ACC112 (cell line): ENCODE measurements around the gene GRID2.
"Not testable (repeated sequence)": the region's sequence is repeated elsewhere in the genome, so short reads cannot be mapped to it uniquely, and the experiment has no call there.

ENCODE experiments used
- H2AFZ ChIP-seq: fragments of 200-600 bp; sonication (generic); one replicate; pipeline ENCODE4 v1.6.0; 2017; ENCODE audit warnings: antibody characterized with exemption, low read length; ENCODE audit not compliant: unreplicated experiment
- H3K27ac ChIP-seq: fragments of 200-600 bp; sonication (generic); 2 replicates; pipeline ENCODE4 v1.5.1; 2014; ENCODE audit warnings: low read depth, mild to moderate bottlenecking, antibody characterized with exemption, low read length, moderate library complexity
- H3K27me3 ChIP-seq: fragments of 200-600 bp; sonication (generic); 2 replicates; pipeline ENCODE4 v1.6.1; 2014; ENCODE audit warnings: mild to moderate bottlenecking, antibody characterized with exemption, low read length, moderate library complexity, mixed read lengths; ENCODE audit not compliant: insufficient read depth
- H3K36me3 ChIP-seq: fragments of 200-600 bp; sonication (generic); 2 replicates; pipeline ENCODE4 v1.6.1; 2016; ENCODE audit warnings: mild to moderate bottlenecking, antibody characterized with exemption, low read length, moderate library complexity, mixed read lengths; ENCODE audit not compliant: insufficient read depth
- H3K4me1 ChIP-seq: fragments of 200-600 bp; sonication (generic); one replicate; pipeline ENCODE4 v1.6.1; 2016; ENCODE audit warnings: low read length, mixed read lengths; ENCODE audit not compliant: insufficient read depth, unreplicated experiment, control insufficient read depth
- H3K4me3 ChIP-seq: fragments of 200-600 bp; sonication (generic); 2 replicates; pipeline ENCODE4 v1.5.1; 2014; ENCODE audit warnings: mild to moderate bottlenecking, low read depth, low read length
- H3K79me2 ChIP-seq: fragments of 200-600 bp; sonication (generic); one replicate; pipeline ENCODE4 v1.6.0; 2016; ENCODE audit warnings: low read length; ENCODE audit not compliant: control insufficient read depth, unreplicated experiment, insufficient read depth

Gene GRID2

DNA sequence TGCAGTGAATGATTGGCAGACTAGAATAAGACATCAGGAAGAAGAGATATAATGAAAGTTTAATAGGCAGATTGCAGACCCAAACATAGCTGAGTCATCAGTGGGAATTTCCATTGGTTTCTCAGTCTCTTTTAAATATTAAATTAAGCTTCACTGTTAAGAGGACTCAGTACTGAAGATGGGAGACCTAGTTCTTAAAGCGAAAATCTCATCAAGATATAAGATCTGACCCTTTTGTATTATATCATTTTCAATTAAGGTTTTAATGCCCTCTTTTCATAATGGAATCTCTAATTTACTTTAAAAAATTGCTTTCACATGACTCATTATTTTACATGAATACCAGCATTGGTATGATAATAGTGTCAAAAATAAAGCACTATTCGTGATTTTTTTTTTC lies 1355.9 kb downstream of the GRID2 start:
- H3K27ac ChIP-seq, result no peak overlapping the region
- H3K27me3 ChIP-seq, result no peaks in the 10 kb centered on the region
- H3K4me3 ChIP-seq, result no peak overlapping the region
- no peaks in the 10 kb centered on the region for H3K4me1 ChIP-seq
- H2AFZ ChIP-seq, result no peak overlapping the region
- no peaks in the 10 kb centered on the region for H3K79me2 ChIP-seq
- H3K36me3 ChIP-seq, result no peaks in the 10 kb centered on the region

DNA sequence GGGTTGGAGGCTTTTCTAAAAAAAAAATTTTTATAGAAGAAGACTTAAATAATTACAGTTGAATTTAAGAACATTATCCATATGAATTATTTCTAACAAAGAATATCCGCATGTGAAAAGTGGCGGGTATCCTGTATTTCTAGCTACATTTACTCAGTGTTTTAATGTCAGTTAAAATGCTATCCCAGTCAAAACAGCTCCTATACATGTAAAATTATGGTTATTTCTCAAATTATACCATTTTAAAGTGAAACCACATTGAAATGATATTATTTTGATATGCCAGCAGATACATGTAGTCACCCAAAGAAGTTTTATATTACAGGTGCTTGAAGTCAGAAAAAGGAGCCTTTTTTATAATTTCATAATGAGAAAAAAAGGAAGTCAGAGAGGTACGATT lies 1356.3 kb downstream of the GRID2 start:
- Histone ChIP-seq H3K4me1 (no peaks in the 10 kb centered on the region), H2AFZ (no peak overlapping the region), H3K36me3 (no peaks in the 10 kb centered on the region), H3K4me3 (no peak overlapping the region), H3K79me2 (no peaks in the 10 kb centered on the region), H3K27ac (no peak overlapping the region), H3K27me3 (no peaks in the 10 kb centered on the region)

- Histone ChIP-seq H3K27me3 (no peaks in the 10 kb centered on the region), H3K27ac (no peak overlapping the region), H3K4me3 (no peak overlapping the region), H3K36me3 (no peaks in the 10 kb centered on the region), H2AFZ (no peak overlapping the region), H3K79me2 (no peaks in the 10 kb centered on the region), H3K4me1 (no peaks in the 10 kb centered on the region)
These were observed 1366.7 kb downstream of the GRID2 start for GRCh38 chr4:93670434-93670833.

DNA sequence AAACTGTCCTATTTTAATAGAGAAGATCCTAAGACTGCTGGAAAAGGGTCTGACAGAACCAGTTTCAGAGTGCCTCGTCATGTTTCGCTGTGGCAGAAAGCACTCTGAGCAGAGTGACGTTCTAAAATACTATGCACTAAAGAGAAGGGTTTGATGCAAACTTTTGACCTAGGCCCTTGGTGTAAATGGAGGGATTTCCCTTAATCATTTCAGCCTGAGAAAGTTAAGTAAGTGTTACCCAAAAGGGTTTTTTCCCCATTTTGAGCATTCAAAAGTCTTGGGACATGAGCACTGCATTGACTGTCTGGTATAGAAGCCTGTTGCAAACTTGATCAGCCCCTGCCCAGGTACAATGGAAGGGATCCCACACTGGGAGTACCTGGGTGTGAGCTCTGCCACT lies 1367.3 kb downstream of the GRID2 start:
- H3K27me3 ChIP-seq, result no peaks in the 10 kb centered on the region

DNA sequence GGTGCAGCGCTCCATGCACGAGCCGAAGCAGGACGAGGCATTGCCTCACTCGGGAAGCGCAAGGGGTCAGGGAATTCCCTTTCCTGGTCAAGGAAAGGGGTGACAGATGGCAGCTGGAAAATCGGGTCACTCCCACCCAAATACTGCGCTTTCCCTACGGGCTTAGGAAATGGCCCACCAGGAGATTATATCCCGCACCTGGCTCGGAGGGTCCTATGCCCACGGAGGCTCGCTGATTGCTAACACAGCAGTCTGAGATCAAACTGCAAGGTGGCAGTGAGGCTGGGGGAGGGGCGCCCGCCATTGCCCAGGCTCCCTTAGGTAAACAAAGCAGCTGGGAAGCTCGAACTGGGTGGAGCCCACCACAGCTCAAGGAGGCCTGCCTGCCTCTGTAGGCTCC lies 1373.2 kb downstream of the GRID2 start:
- not testable (repeated sequence) for H3K27ac ChIP-seq, H3K4me3 ChIP-seq, H3K27me3 ChIP-seq, H3K79me2 ChIP-seq, H2AFZ ChIP-seq, H3K36me3 ChIP-seq, H3K4me1 ChIP-seq

More for the DNA sequence above, 1367.3 kb downstream of the GRID2 start:
- H3K27ac ChIP-seq, result no peak overlapping the region
- no peak overlapping the region for H2AFZ ChIP-seq
- no peaks in the 10 kb centered on the region for H3K36me3 ChIP-seq
- no peaks in the 10 kb centered on the region for H3K4me1 ChIP-seq
- H3K79me2 ChIP-seq, result no peaks in the 10 kb centered on the region
- H3K4me3 ChIP-seq, result no peak overlapping the region

DNA sequence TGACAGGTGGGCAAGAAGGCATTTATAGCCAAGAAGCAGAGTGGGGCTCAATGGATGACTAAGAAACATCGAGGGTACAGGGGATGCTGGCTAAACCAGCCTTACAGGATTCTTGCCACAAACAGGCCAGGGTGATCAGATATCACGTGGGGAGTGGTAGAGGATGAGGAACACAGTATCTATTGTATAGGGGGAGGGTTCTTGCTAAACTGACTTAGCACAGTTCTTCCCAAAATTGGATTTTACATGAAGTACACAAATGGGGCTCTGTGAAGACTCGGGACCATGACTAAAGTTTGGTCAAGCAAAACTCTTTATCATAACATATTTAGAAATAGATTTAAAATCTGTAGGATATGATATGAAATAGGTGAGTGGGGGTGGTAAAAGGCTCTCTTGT lies 1380.8 kb downstream of the GRID2 start:
- H2AFZ ChIP-seq, result no peak overlapping the region
- no peaks in the 10 kb centered on the region for H3K27me3 ChIP-seq
- H3K27ac ChIP-seq, result no peak overlapping the region
- H3K79me2 ChIP-seq, result no peaks in the 10 kb centered on the region
- no peaks in the 10 kb centered on the region for H3K36me3 ChIP-seq
- H3K4me3 ChIP-seq, result no peak overlapping the region
- no peaks in the 10 kb centered on the region for H3K4me1 ChIP-seq

DNA sequence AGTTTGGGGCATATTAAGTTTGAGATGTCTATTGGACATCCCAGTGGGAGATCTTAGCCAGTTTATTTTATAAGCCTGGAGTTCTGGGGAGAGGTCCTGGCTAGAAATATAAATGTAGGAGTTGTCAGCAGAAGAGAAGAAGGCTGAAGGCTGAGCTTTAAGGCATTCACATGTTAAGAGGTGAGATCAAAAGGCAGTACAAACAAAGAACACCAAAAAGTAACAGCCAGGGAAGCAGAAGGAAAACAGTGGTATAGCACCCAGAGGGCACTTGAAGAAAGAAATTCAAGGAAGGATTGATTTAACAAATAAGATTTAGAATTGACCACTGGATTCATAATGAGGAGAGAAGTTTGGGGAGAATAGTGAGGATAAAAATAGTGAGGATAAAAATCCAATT lies 1383.5 kb downstream of the GRID2 start:
- Histone ChIP-seq H2AFZ (no peak overlapping the region), H3K4me3 (no peak overlapping the region), H3K36me3 (no peaks in the 10 kb centered on the region), H3K27me3 (no peaks in the 10 kb centered on the region), H3K27ac (no peak overlapping the region), H3K4me1 (no peaks in the 10 kb centered on the region), H3K79me2 (no peaks in the 10 kb centered on the region)

- Histone ChIP-seq H3K79me2 (no peaks in the 10 kb centered on the region), H3K4me1 (no peaks in the 10 kb centered on the region), H2AFZ (no peak overlapping the region), H3K36me3 (no peaks in the 10 kb centered on the region), H3K27me3 (no peaks in the 10 kb centered on the region), H3K27ac (no peak overlapping the region), H3K4me3 (no peak overlapping the region)
These were observed 1385.2 kb downstream of the GRID2 start for GRCh38 chr4:93688978-93689377.

DNA sequence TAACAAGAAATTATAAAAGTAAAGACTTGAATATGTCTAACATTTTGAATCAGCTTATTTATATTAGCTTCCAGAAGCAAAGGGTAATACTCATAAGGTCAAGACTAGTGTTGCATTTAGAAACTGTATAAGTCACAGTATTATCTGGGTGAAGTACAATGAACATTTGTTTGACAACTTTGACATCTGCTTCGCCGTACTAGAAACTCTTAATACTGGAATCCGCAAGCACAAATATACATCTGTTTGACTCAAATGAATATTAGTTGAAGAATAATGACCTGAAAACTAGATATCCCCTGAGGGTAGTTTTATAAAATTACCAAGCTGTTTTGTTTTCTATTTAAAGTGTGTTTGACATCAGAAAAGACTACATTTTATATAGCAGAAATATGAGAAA lies 1389.4 kb downstream of the GRID2 start:
- Histone ChIP-seq H3K36me3 (no peaks in the 10 kb centered on the region), H3K4me3 (no peak overlapping the region), H3K79me2 (no peaks in the 10 kb centered on the region), H2AFZ (no peak overlapping the region), H3K27me3 (no peaks in the 10 kb centered on the region), H3K27ac (no peak overlapping the region), H3K4me1 (no peaks in the 10 kb centered on the region)

DNA sequence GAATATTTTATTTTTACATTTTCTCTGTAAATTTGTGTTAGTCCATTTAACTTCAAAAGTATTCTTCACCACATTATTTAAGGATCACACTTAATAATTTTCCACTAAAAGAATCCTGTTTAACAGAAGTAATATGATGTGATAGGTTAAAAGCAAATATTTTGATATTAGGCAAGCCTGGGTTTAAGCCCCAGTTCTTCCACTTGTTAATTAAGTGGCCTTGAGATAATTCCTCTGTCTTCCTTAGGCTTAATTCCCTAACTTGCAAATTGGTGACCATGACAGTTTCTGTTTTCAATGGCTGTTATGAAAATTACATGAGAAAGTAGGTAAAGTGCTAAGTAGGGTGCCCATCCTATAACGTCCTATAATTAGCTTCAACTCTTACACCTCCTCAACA lies 1394.9 kb downstream of the GRID2 start:
- Histone ChIP-seq H3K79me2 (no peaks in the 10 kb centered on the region), H3K27me3 (no peaks in the 10 kb centered on the region), H2AFZ (no peak overlapping the region), H3K36me3 (no peaks in the 10 kb centered on the region), H3K4me1 (no peaks in the 10 kb centered on the region), H3K4me3 (no peak overlapping the region), H3K27ac (no peak overlapping the region)

DNA sequence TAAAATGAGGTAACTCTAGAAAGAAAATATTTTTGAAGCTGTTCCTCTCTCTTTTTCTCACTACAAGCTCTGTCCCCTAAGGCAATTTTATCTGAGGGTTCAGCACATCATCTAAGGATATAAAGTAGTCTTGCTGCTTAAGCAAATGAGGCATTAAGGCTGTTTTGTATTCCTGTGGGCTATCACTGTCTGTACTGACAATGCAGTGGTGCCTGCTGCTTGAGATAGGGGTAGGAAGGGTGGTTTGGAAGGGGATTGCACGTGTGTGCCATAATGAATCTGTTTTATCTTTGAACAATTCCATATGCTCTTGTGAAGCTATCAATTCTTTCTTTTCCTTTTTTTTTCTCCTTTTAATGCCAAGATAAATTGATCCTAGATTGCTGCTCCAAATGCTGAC lies 1396.8 kb downstream of the GRID2 start:
- Histone ChIP-seq H3K79me2 (no peaks in the 10 kb centered on the region), H3K27me3 (no peaks in the 10 kb centered on the region), H3K36me3 (no peaks in the 10 kb centered on the region), H3K27ac (no peak overlapping the region), H2AFZ (no peak overlapping the region), H3K4me3 (no peak overlapping the region), H3K4me1 (no peaks in the 10 kb centered on the region)
